HEK293T (cell line): ENCODE results near the gene NEK5.
"Not testable (repeated sequence)": the region's sequence is repeated elsewhere in the genome, so short reads cannot be mapped to it uniquely, and the experiment has no call there.

Experiments used
- CTCF ChIA-PET: fragments of 350-600 bp; formaldehyde crosslinking; extraction: SDS; loops from one replicate; lab custom pipeline; 2021; ENCODE audit warnings: antibody characterized with exemption, inconsistent platforms; lab: Yijun Ruan, JAX
- POLR2A ChIA-PET: fragments of 350-600 bp; formaldehyde crosslinking; extraction: SDS; loops from one replicate; lab custom pipeline; 2020; ENCODE audit warnings: antibody characterized with exemption, inconsistent platforms; lab: Yijun Ruan, JAX
- DNase-seq: peaks from one replicate; pipeline ENCODE4 v3.0.0; 2012; ENCODE audit warnings: mixed read lengths; ENCODE audit errors: extremely low spot score
- ARNT ChIP-seq: fragments of 450-650 bp; IDR thresholded peaks from 2 replicates; pipeline ENCODE4 v1.6.1; 2017; ENCODE audit warnings: mild to moderate bottlenecking
- BHLHE40 ChIP-seq: fragments of 450-650 bp; IDR thresholded peaks from 2 replicates; pipeline ENCODE4 v1.6.1; 2016; ENCODE audit warnings: mild to moderate bottlenecking, moderate library complexity, borderline replicate concordance
- CTBP1 ChIP-seq: fragments of 450-650 bp; IDR thresholded peaks from 2 replicates; pipeline ENCODE4 v1.6.1; 2016; ENCODE audit warnings: borderline replicate concordance
- ELF4 ChIP-seq: fragments of 450-650 bp; IDR thresholded peaks from 2 replicates; pipeline ENCODE4 v1.6.1; 2017; ENCODE audit warnings: antibody characterized with exemption
- FOXA1 ChIP-seq: fragments of 450-650 bp; IDR thresholded peaks from 2 replicates; pipeline ENCODE4 v1.6.1; 2016; ENCODE audit warnings: mild to moderate bottlenecking
- FOXK2 ChIP-seq: fragments of 450-650 bp; IDR thresholded peaks from 2 replicates; pipeline ENCODE4 v1.6.1; 2016; ENCODE audit warnings: mild to moderate bottlenecking
- FOXM1 ChIP-seq: fragments of 450-650 bp; IDR thresholded peaks from 2 replicates; pipeline ENCODE4 v1.6.1; 2017; ENCODE audit warnings: mild to moderate bottlenecking, borderline replicate concordance
- HDGF ChIP-seq: fragments of 450-650 bp; IDR thresholded peaks from 2 replicates; pipeline ENCODE4 v1.6.1; 2017; ENCODE audit warnings: antibody characterized with exemption, borderline replicate concordance
- L3MBTL2 ChIP-seq: fragments of 450-650 bp; conservative IDR thresholded peaks from 2 replicates; pipeline ENCODE4 v1.6.1; 2016; ENCODE audit warnings: mild to moderate bottlenecking
- LEF1 ChIP-seq: fragments of 450-650 bp; IDR thresholded peaks from 2 replicates; pipeline ENCODE4 v1.6.1; 2017; ENCODE audit warnings: mild to moderate bottlenecking, borderline replicate concordance
- NFRKB ChIP-seq: fragments of 450-650 bp; IDR thresholded peaks from 2 replicates; pipeline ENCODE4 v1.6.1; 2016; ENCODE audit warnings: mild to moderate bottlenecking, moderate library complexity
- SP1 ChIP-seq: fragments of 450-650 bp; IDR thresholded peaks from 2 replicates; pipeline ENCODE4 v1.6.1; 2017
- SUZ12 ChIP-seq: fragments of 450-650 bp; IDR thresholded peaks from 2 replicates; pipeline ENCODE4 v1.6.1; 2016; ENCODE audit warnings: mild to moderate bottlenecking
- TARDBP ChIP-seq: fragments of 450-650 bp; IDR thresholded peaks from 2 replicates; pipeline ENCODE4 v1.6.1; 2016
- ZNF384 ChIP-seq: fragments of 450-650 bp; IDR thresholded peaks from 2 replicates; pipeline ENCODE4 v1.6.1; 2016
- TF ChIP-seq, protein P1 (sequence below): fragments of 450-650 bp; IDR thresholded peaks from 2 replicates; pipeline ENCODE4 v1.6.1; 2016

NEK5 gene

DNA sequence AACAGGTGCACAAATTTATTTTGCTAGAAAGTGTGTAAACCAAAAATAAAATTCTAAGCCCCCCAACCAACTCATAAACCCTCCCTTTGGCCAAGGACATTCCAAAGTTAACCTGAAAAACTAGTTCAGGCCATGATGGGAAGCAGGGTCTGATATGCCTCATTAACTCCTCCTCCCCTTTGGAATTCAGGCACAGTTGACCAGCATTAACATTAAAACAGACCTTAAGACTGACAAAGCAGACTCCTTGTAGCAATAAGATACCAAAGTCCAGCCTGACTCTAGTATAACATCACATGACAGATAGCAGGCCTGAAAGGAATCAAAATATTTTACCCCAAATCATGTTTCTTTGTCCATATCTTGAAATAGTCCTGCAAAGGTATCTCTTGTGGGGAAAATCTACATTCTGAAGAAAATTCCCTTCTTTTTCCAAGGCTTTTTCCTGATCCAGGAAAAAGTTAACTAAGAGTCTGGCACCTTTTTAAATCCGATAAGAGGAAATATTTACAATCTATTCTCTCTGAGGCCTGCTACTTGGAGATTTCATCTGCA, 19.7 kb downstream of the NEK5 start:
- CTCF ChIA-PET, result no interaction called here
- no peak for DNase-seq
- no peak for TF ChIP-seq ELF4
- TF ChIP-seq LEF1, result no peak
- no peak for TF ChIP-seq TARDBP
- no peak for TF ChIP-seq SP1
- no peak for TF ChIP-seq SUZ12
- no peak for TF ChIP-seq ARNT
- TF ChIP-seq FOXA1, result no peak
- TF ChIP-seq L3MBTL2, result no peak
- no peak for TF ChIP-seq FOXM1
- TF ChIP-seq ZNF384, result no peak
- TF ChIP-seq NFRKB, result no peak
- TF ChIP-seq HDGF, result no peak
- TF ChIP-seq, protein P1, sequence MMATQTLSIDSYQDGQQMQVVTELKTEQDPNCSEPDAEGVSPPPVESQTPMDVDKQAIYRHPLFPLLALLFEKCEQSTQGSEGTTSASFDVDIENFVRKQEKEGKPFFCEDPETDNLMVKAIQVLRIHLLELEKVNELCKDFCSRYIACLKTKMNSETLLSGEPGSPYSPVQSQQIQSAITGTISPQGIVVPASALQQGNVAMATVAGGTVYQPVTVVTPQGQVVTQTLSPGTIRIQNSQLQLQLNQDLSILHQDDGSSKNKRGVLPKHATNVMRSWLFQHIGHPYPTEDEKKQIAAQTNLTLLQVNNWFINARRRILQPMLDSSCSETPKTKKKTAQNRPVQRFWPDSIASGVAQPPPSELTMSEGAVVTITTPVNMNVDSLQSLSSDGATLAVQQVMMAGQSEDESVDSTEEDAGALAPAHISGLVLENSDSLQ, result no peak
- no peak for TF ChIP-seq CTBP1
- no peak for TF ChIP-seq FOXK2
- POLR2A ChIA-PET, result no interaction called here

DNA sequence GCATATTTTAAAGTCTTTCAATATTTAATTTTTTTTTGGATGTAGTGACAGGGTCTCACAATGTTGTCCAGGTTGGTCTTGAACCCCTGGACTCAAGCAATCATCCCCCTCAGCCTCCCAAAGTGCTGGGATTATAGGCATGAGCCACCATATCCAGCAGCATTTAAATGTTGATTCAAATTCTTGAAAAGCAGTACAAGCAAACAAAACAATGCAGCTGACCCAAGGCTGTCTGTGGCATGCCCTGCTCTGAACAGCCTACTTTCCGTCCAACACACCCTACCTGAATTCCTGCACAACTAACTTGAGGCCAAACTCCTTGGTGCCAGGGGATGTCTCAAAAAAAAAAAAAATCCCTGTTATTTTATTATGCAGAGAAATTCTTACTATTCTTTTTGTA, 23.0 kb downstream of the NEK5 start:
- ChIA-PET CTCF (no interaction called here), POLR2A (no interaction called here)
- DNase-seq, result no peak
- TF ChIP-seq SUZ12 (no peak), ARNT (no peak), HDGF (no peak), NFRKB (no peak), ELF4 (no peak), FOXA1 (no peak), ZNF384 (no peak)

DNA sequence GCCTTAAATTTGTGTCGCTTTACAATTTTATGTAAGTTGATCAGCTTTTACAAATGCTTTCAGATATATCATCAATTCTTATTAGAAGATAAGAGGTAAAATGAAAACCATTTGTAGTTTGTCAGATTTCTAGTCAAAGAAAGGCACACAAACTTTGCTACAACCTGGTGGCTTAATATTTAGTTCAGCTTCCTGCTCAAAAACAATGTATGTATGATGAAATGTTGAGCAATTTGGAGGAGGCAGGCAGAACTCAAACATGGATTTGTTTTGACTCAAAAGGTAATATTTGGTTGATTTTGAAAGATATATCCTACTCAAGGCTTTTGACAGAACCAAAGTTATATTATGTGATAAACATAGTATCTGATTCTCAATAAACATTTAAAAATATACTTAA, 24.2 kb downstream of the NEK5 start:
- no peak for TF ChIP-seq FOXA1
- TF ChIP-seq, protein P1, result no peak
- TF ChIP-seq LEF1, result no peak
- TF ChIP-seq ELF4, result no peak
- POLR2A ChIA-PET, result no interaction called here
- no peak for DNase-seq
- CTCF ChIA-PET, result no interaction called here

DNA sequence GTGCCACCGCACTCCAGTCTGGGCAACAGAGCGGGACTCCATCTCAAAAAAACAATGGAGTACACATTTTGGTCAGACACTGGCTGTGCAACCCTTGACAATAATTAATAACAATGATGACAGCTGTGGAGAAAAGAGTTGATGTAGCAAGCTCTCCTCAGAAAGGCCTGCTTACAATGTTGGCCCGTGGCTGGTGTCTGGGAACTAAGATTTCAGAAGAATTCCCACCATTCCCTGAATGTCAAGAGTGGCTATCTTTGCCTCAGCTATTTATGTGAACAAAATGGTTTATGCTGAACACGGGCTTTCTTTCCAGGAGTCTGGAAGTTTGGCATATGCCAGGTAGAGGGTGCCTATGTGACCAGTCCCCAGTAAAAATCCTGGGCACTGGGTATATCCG, 25.5 kb downstream of the NEK5 start:
- TF ChIP-seq HDGF (no peak), CTBP1 (no peak), FOXM1 (no peak), SUZ12 (no peak), ELF4 (no peak), L3MBTL2 (no peak), LEF1 (no peak), TARDBP (no peak), ZNF384 (no peak), NFRKB (no peak), ARNT (no peak), BHLHE40 (no peak), FOXK2 (no peak), FOXA1 (no peak), SP1 (no peak)
- TF ChIP-seq, protein P1, result no peak
- DNase-seq, result no peak
- CTCF ChIA-PET, result no interaction called here
- POLR2A ChIA-PET, result no interaction called here

DNA sequence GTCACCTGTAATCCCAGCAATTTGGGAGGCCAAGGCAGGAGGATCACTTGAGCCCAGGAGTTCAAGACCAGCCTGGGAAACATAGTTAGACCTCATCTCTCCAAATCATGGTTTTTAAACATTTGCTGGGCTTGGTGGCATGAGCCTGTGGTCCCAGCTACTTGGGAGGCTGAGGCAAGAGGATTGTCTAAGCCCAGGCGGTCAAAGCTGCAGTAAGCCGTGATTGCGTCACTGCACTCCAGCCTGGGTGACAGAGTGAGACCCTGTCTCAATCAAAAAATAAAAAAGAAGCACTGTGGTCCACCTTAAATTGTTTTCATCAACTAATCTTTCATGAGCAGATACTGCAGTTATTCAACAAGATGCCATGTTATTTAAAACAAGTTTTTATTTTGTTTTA, 26.4 kb downstream of the NEK5 start:
- POLR2A ChIA-PET, CTCF ChIA-PET, DNase-seq: not testable (repeated sequence)

DNA sequence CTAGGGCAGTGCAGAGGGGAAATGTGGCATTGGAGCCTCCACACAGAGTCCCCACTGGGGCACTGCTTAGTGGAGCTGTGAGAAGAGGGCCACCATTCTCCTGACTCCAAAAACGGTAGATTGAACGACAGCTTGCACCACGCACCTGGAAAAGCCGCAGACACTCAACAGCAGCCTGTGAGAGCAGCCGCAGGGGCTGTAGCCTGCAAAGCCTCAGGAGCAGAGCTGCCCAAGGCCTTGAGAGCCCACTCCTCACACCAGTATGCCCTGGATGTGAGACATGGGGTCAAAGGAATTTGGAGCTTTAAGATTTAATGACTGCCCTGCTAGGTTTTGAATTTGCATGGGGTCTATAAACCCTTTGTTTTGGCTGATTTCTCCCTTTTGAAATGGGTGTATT, 31.7 kb downstream of the NEK5 start:
- POLR2A ChIA-PET, result no interaction called here
- no peak for DNase-seq
- TF ChIP-seq SP1 (no peak), CTBP1 (no peak), FOXK2 (no peak), ELF4 (no peak), SUZ12 (no peak), BHLHE40 (no peak), ZNF384 (no peak)
- CTCF ChIA-PET, result interaction anchor here (0.6 kb wide), 1 partner anchor 87 kb away, joined by 5 read pairs; no protein-coding TSS in a partner anchor

DNA sequence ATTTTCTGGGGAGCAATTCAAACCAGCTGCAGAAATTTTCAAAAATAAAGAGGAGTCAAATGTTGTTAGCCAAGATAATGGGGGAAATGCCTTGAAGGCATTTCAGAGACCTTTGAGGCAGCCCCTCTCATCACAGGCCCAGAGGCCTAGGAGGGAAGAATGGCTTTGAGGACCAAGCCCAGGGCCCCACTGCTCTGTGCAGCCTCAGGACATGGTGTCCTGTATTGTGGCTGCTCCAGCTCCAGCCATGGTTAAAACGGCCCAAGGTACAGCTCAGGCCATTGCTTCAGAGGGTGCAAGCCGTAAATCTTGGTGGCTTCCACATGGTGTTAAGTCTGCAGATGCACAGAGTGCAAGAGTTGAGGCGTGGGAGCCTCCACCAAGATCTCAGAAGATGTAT, 32.1 kb downstream of the NEK5 start:
- ChIA-PET POLR2A (no interaction called here), CTCF (interaction anchor here (0.6 kb wide), 1 partner anchor 88 kb away, joined by 5 read pairs; no protein-coding TSS in a partner anchor)
- no peak for DNase-seq
- no peak for TF ChIP-seq SUZ12
- TF ChIP-seq FOXA1, result no peak
- TF ChIP-seq ZNF384, result no peak
- TF ChIP-seq NFRKB, result no peak
- TF ChIP-seq SP1, result no peak
- no peak for TF ChIP-seq ELF4
- no peak for TF ChIP-seq L3MBTL2
- no peak for TF ChIP-seq TARDBP
- TF ChIP-seq FOXM1, result no peak
- no peak for TF ChIP-seq HDGF
- no peak for TF ChIP-seq CTBP1
- TF ChIP-seq LEF1, result no peak
- no peak for TF ChIP-seq ARNT
